GM19467 (cell line): ENCODE measurements around the gene GPN1.
"Not testable (repeated sequence)": the region's sequence is repeated elsewhere in the genome, so short reads cannot be mapped to it uniquely, and the experiment has no call there.

ENCODE experiments used
- ATAC-seq: cut with Tn5 transposase; IDR thresholded peaks from one replicate; pipeline ENCODE4 v1.9.1; 2021; ENCODE audit warnings: mild to moderate bottlenecking, moderate library complexity; ENCODE audit not compliant: unreplicated experiment

The GPN1 gene

DNA sequence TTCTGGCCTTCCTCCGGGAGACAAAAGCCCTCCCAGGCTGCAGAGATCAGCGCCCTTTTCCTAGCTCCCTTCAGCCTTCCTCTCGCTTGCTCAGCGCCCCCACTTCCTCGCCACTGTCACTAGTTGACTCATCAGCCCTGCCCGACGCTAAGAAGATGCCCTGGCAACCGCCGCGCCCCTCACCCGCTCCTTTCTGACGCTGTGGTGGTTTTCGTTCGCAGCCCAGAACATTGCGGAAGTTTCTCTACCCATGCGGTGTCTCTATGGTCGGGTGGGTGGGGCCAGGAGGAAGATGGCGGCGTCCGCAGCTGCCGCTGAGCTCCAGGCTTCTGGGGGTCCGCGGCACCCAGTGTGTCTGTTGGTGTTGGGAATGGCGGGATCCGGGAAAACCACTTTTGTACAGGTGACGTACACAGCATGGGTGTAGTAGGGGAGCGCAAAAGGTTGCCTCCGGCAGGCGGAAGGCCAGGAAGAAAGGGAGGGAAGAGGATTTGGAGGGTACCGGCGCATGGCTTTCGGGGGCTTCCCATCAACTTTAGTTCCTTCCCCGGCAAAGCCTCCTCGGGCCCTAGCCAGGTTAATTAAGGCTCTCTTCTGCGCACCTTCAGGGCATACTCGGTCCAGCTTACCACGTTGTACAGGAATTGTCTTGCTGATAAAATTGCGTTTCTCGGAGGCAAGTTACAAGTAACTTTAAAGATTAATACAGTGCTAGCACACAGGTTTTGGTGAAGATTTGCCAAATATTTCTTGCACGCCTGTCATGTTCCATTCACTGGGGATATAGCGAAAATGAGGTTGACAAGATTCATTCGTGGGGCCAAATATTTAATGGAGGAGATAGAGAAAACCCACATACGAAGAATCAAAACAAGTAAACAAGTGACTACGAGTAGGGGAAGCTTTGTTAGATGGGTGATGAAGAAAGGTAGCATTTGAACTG is at the start of gene GPN1, which contains the start of gene CCDC121:
TSS of gene GPN1 (plus strand) at position 284 of the 943 bp plus-strand sequence. CDS start at position 293, 9 bp downstream.
TSS of gene CCDC121 (minus strand) at position 246 of the 943 bp plus-strand sequence. CDS start 1,213 bp downstream, outside the sequence.
- ATAC-seq = peak; percentile 98

GRCh38 chr2:27581417-27582128 is 47.3 kb upstream of the GPN1 start:
- no peak for ATAC-seq

GRCh38 chr2:27582129-27582694 is 46.6 kb upstream of the GPN1 start:
- no peak for ATAC-seq

- peak; percentile 90 for ATAC-seq
These were observed 46.0 kb upstream of the GPN1 start, which contains the start of gene ZNF512 for GRCh38 chr2:27582695-27583389. TSS of gene ZNF512 (plus strand) at chr2:27583042. CDS start at chr2:27583113, 71 bp downstream.

DNA sequence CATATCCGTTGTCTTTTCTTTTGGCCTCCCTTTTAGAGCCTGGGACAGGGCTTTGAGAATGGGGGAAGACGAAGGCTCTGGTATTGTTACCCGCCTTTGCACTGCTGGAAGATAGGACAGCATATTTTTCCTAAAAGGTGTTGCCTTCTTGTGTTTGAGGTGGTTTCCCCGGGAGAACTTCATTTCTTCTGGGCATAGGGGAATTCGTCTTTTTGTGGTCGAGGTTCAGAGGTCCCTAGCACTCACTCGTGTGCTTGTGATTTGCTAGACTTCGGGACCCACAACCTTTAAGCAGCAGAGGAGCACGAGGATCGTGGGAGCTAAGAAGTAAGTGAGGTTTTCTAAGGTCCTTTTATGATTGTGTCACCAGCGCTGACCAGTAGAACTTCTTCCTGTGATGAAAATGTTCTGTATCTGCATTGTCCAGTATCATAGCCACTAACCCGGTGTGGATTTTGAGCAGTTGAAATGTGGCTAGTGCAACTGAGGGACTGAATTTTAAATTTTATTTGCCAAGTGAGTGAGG is 45.4 kb upstream of the GPN1 start:
- no peak for ATAC-seq

GRCh38 chr2:27584597-27584996 is 44.3 kb upstream of the GPN1 start:
- ATAC-seq = no peak

DNA sequence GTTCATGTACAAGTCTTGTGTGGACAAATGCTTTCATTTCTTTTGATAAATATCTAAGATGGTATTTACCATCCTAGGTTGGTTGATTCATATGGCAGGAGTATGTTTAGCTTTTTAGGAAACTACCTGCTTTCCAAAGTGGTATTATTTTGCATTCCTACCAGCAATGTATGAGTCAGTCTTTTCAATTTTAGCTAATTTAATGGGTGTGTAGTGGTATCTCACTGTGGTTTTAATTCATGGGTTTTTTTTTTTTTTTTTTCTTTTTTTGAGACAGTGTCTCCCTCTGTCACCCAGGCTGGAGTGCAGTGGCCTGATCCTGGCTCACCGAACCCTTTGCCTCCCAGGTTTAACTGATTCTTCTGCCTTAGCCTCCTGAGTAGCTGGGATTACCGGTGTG is 41.8 kb upstream of the GPN1 start:
- ATAC-seq = no peak

DNA sequence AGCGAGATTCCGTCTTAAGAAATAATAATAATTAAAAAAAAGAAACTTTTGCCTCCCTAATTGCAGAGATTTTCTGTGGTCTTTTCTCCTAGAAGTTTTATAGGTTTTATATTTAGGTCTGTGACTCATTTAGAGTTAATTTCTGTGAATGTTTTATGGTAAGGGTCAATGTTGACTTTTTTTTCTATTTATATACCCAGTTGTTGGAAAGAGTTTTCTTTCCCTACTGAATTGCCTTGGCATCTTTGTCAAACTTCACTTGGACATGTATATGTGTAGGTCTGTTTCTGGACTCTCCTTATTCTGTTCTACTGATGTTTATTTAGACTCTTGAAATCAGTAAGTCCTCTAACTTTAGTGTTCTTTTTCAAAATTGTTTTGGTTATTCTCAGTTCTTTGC is 40.5 kb upstream of the GPN1 start:
- no peak for ATAC-seq

- no peak for ATAC-seq
These were observed 37.1 kb upstream of the GPN1 start for GRCh38 chr2:27591745-27592144.

DNA sequence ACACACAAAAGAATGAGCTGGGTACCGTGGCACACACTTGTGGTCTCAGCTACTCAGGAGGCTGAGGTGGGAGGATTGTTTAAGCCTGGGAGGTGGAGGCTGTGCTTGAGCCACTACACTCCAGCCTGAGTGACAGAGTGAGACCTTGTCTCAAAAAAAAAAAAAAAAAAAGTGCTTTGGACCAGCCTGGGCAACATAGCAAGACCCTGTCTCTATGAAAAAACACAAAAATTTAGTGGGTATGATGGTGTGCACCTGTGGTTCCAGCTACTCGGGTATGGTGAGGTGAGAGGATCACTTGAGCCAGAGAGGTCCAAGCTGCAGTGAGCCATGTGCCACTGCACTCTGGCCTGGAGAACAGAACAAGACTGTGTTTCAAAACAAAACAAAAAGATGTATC is 35.6 kb upstream of the GPN1 start:
- no peak for ATAC-seq

DNA sequence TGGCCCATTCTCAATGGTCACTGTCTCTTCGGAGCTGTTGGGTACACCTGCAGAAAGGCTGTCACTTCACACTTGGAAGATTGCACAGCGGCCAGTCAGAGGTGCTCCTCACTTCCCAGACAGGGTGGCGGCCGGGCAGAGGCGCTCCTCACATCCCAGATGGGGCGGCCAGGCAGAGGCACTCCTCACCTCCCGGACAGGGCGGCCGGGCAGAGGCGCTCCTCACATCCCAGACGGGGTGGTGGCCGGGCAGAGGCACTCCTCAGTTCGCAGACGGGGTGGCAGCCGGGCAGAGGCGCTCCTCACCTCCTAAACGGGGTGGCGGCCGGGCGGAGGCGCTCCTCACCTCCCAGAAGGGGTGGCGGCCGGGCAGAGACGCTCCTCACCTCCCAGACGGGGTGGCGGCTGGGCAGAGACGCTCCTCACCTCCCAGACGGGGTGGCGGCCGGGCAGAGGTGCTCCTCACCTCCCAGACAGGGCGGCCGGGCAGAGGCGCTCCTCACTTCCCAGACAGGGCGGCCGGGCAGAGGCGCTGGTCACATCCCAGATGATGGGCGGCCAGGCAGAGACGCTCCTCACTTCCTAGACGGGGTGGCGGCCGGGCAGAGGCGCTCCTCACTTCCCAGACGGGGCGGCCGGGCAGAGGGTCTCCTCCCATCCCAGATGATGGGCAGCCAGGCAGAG is 34.7 kb upstream of the GPN1 start:
- not testable (repeated sequence) for ATAC-seq

GRCh38 chr2:27595412-27595811 is 33.4 kb upstream of the GPN1 start:
- not testable (repeated sequence) for ATAC-seq

DNA sequence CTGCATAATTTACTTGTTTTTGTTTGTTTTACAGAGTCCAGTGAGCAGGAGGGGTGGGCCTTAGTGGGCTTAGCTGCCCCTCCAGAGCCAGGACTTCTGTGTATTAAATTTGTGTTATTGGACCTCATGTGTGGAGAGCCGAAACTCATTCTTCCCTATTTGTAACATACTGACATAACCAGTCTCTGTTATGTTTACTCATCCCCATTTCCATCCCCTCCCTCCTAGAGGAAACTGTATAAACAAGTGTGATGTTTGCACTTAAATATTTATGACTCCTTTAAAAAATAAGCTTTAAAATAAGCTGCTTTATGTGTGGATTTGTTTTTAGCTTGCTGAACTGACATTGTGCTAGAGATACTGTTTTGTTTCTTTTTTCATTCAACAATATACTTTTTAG is 32.2 kb upstream of the GPN1 start:
- ATAC-seq = no peak

DNA sequence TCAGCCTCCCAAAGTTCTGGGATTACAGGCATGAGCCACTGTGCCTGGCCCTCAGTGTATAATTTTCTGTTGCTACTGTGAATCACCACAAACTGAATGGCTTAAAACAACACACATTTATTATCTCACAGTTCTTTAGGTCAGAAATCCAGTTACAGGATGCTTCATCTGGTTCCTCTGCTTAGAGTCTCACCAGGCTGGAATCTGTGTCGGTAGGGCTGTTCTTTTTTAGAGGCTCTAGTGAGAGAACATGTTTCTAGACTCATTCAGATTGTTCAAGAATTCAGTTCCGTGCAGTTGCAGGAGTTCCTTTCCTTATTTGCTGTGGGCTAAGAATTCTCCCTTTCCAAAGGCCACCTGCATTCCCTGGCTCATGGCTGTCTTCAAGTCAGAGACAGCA is 22.2 kb upstream of the GPN1 start:
- no peak for ATAC-seq

GRCh38 chr2:27613985-27614384 is 14.9 kb upstream of the GPN1 start:
- ATAC-seq = no peak

GRCh38 chr2:27615316-27615715 is 13.5 kb upstream of the GPN1 start:
- ATAC-seq = no peak

- no peak for ATAC-seq
These were observed 7.3 kb upstream of the GPN1 start for GRCh38 chr2:27621524-27621923.

GRCh38 chr2:27622921-27623384 is 5.9 kb upstream of the GPN1 start:
- ATAC-seq = no peak

DNA sequence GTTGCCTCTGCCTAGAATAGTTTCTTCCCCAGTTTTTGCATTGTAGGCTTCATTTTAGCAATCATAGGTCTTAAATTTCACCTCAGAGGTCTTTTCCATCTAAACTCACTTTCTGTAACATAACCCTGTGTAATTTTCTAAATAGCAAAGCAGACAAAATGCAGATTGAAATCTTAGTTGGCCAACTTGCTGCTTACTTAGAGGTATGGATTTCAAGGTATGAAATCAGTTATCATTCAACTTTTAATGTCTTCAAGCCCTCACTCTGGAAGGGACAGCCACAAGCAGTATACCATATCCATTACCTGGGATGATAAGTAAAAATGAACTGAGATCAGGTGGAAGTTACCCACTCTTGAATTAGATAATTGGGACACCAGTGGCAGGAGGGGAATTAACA is 3.9 kb upstream of the GPN1 start:
- ATAC-seq = no peak

DNA sequence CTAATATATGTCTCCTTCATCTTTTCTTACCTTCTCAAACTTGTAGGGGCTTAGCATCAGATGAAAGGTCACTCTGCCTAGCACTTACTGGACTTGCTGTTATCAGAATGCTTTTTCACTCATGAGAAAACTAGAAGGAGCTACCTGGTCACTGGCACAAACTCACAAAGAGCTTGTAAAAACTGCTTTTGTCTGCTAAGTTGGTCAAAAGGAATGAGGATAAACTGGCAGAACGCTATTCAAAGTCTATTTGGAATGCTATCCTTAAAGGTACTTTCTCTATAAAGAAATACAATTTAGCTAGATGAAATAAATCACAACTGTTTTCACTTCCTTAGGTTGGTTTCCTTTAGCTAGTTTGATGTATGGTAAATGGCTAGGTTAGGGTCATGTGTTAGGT is 2.5 kb upstream of the GPN1 start:
- not testable (repeated sequence) for ATAC-seq
